ENCODE measurements around the gene ECM1.

The ECM1 gene

GRCh38 chr1:150484861-150485260 lies 23.0 kb upstream of the ECM1 start:
- DNase-seq (ENCODE audit: low read depth): peak; percentile 68
- peak; percentile 59 for TF ChIP-seq CTCF (conservative IDR thresholded peaks at IDR 0.05; ENCODE audit: low read depth, low read length)
- H3K4me3 ChIP-seq (ENCODE audit: low read depth, low read length): no peak overlapping the region

- peak within 1 kb of the TSS; percentile 88 for H3K4me3 ChIP-seq (ENCODE audit: low read depth, low read length)
- TF ChIP-seq CTCF (conservative IDR thresholded peaks at IDR 0.05; ENCODE audit: low read depth, low read length): peak; percentile 38
- peak; percentile 99 for DNase-seq (ENCODE audit: low read depth)
Measured at GRCh38 chr1:150486966-150487762, 20.7 kb upstream of the ECM1 start, which contains the start of gene TARS2. Gene TARS2 (plus strand): TSS chr1:150487419. CDS start chr1:150487451, 32 bp downstream.

- DNase-seq (ENCODE audit: low read depth): no peak
- H3K4me3 ChIP-seq (ENCODE audit: low read depth, low read length): peak overlapping the region; percentile 88
- TF ChIP-seq CTCF (conservative IDR thresholded peaks at IDR 0.05; ENCODE audit: low read depth, low read length): no peak
Measured at GRCh38 chr1:150487763-150488115, 20.2 kb upstream of the ECM1 start.

GRCh38 chr1:150493175-150493574 lies 14.7 kb upstream of the ECM1 start:
- DNase-seq (ENCODE audit: low read depth): no peak
- no peak for TF ChIP-seq CTCF (conservative IDR thresholded peaks at IDR 0.05; ENCODE audit: low read depth, low read length)
- H3K4me3 ChIP-seq (ENCODE audit: low read depth, low read length): no peak overlapping the region

- TF ChIP-seq CTCF (conservative IDR thresholded peaks at IDR 0.05; ENCODE audit: low read depth, low read length): no peak
- H3K4me3 ChIP-seq (ENCODE audit: low read depth, low read length): no peak overlapping the region
- no peak for DNase-seq (ENCODE audit: low read depth)
Measured at GRCh38 chr1:150498342-150498741, 9.6 kb upstream of the ECM1 start.

GRCh38 chr1:150505431-150505830 lies 2.5 kb upstream of the ECM1 start:
- DNase-seq (ENCODE audit: low read depth): no peak
- no peak for TF ChIP-seq CTCF (conservative IDR thresholded peaks at IDR 0.05; ENCODE audit: low read depth, low read length)
- H3K4me3 ChIP-seq (ENCODE audit: low read depth, low read length): no peak overlapping the region

GRCh38 chr1:150508982-150509381 lies 1.1 kb downstream of the ECM1 start:
- no peak for TF ChIP-seq CTCF (conservative IDR thresholded peaks at IDR 0.05; ENCODE audit: low read depth, low read length)
- no peak for DNase-seq (ENCODE audit: low read depth)
- no peak overlapping the region for H3K4me3 ChIP-seq (ENCODE audit: low read depth, low read length)
